Right ventricle myocardium superior (tissue), 1 donor: ENCODE data around the gene GRM7. TPM values are rescaled to one million over a fixed set of nuclear protein-coding genes. Genes with fewer than 3 reads are reported as not detected.
A peak's percentile ranks its signal among the peaks of the same experiment; 100 is the strongest.

Experiments
- ATAC-seq: fragments of 200-7000 bp; cut with Tn5 transposase; one replicate; pipeline ENCODE4 v1.9.1; 2020; ENCODE audit warnings: mild to moderate bottlenecking; ENCODE audit not compliant: poor library complexity
- DNase-seq: peaks from one replicate; pipeline ENCODE4 v3.0.0-alpha.2; 2020
- intact Hi-C: fragments of 100-400 bp; cut with DNase I; formaldehyde crosslinking; loops from one replicate; pipeline ENCODE4 v1.11.2; 2022
- total RNA-seq: library from RNA; stranded (reverse); fragmentation: NEBNext Ultra II Directional; extraction: Animal tissue kit (Norgen Biotek cat#: 25700); gene quantifications from one replicate; pipeline ENCODE4 v1.2.1, GENCODE V29; 2021
- donor health status: DM: no; HTN: yes; CAD: no; lungs with severe emphysema.

The GRM7 gene
- total RNA-seq, 1 donor from 2014 or later, result not detected

DNA sequence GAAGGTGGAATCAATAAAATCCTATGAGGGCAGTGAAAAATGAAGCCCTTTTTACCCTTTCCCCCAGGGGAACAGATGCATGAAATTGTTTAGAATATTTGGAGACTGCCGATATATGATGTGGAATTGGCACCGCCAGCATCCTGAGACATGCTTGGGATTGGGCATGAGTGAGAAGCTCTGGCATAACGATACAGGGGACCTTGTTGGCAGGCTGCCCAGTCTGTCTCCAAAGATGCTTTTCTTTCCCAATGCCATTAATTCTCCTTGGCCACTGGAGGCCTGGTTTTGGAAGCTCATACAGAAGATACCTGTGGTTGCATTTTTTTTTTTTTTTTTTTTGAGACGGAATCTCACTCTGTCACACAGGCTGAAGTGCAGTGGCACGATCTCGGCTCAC is 840.1 kb downstream of the GRM7 start:
- DNase-seq (no peak), ATAC-seq (no peak)
- intact Hi-C loops, result no loop called here

DNA sequence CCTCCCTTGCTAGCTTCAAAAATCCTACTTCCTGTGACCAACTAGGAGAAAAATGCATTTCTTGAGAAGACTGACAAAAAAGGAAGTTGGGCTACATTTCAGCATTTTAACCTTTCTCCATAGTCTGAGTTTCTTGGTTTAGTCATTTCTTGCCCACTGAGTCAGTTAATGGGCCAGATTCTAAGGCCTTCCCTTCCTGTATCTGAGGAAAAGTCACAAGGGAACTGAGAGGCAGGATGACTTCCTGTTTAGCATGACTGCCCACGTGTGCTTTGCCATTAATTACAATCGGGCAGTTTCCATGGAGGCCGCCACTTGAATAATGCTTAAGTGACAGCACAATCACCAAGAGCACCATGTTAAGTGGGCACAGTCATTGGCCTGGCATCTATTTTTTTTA is 846.3 kb downstream of the GRM7 start:
- no peak for ATAC-seq
- DNase-seq, result no peak
- intact Hi-C loops, result no loop called here

DNA sequence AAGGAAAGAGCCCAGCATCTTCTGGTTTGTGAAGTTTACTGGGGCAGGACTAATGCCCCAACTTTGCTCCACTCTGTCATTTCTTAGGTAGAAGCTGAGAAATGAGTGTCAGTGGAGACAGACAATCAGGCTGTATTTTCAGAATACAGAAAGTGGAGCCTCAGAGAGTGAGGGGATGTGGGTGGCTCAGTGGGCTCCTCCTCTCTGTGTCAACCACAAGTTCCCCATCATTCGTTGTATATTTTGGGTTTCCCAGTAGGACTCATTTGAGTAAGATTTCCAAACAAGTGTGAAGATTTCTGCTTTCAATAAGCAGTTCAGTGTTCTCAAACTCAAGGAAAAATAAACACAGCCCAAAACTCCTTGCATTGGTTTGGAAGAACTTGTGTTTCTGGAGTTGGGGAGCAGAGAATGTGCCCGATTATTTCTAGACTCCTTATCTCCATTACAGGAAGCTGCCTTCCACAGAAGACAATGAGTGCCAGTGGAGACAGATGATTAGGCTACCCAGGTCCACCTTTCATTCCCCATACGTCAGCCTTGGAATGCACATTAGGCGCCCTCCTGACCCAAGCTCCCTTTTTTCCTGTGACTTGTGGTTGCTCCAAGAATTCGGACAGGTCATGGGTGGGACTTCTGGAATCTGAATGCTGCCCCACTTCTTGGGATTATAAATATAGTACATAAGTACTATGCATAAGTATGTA is 848.6 kb downstream of the GRM7 start:
- no peak for DNase-seq

DNA sequence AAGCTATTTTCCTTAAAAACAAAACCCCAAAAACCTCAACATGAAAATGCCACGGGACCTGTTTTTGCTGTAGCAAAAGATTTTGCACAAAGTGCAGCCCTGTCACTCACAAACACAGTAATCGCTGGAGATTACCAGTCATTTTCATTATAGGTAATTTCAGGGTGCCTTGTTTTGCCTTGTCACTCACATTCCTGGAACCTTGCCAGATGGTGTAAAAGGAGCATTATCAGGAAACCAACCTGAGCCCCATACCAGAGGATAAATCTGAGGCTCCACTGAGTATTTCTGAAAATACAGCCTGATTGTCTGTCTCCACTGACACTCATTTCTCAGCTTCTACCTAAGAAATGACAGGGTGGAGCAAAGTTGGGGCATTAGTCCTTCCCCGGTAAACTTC is 849.4 kb downstream of the GRM7 start:
- DNase-seq (no peak), ATAC-seq (no peak)
- intact Hi-C loops, result no loop called here

More for the DNA sequence above, 848.6 kb downstream of the GRM7 start:
- intact Hi-C loops, result no loop called here
- ATAC-seq, result no peak

DNA sequence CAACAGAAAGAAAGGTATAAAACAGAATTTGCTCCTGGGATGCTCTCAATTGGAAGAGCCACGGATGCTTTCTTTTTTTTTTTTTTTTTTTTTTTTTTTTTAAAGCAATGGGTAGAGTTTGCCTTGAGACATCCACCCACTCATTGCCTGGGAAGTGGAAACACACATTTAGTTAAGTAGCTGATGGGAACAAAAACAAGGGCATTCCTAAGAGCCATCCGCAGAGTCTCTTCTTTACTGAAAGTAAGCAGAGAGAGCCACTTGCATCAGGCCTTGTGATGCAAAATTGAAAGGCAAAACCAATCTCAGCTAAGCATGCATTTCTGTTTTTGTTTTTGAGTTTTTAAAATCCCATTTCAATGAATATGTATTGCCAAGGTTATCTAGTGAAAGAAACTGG is 852.8 kb downstream of the GRM7 start:
- DNase-seq (no peak), ATAC-seq (no peak)
- intact Hi-C loops, result no loop called here

DNA sequence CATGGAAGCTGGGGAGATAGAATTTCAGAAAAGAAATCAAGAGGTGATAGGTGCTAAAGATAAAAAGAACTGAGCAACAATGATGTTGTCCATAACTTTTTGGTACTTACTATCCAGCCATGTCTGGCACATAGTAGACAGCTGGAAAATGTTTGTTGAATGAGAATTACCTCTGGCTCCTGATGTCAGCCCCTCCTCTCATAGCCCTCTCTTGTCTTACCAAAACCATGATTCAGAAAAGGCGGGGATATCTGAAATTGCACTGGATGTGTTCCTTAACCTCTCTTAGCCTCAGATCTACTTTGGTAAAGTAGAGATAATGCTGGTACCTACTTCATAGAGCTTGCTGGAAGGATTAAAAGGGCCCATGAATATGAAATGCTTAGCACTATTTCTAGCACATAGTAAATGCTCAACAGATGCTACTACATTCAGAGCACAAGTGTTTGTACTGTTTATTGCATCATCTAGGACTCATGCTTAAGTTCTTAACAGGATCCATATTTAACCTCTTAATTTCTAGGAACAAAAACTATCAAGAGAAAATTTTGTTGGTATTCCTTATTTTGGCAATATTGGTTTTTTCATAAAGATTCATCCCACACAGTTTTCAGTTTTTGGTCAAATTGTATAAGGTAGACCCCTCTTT is 859.9 kb downstream of the GRM7 start:
- ATAC-seq (no peak), DNase-seq (no peak)
- intact Hi-C loops, result no loop called here

DNA sequence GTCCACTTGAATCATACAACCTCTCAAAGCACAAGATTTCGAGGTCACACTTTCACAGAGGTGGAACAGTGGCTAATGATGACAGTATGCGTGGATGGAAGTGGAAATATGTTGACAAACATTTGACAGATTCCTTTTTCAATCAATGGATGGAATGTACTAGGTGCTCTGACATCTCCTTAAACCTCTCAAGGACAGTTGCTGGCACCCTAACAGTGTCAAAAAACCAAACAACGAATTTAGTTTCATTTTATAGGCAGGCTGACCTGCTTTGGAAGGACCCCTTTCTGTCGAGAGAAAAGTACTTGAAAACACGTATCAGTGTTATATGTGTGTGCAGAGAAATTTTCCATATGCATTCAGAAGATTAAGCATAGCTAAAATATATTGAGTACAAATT is 861.0 kb downstream of the GRM7 start:
- ATAC-seq (no peak), DNase-seq (no peak)
- intact Hi-C loops, result no loop called here

DNA sequence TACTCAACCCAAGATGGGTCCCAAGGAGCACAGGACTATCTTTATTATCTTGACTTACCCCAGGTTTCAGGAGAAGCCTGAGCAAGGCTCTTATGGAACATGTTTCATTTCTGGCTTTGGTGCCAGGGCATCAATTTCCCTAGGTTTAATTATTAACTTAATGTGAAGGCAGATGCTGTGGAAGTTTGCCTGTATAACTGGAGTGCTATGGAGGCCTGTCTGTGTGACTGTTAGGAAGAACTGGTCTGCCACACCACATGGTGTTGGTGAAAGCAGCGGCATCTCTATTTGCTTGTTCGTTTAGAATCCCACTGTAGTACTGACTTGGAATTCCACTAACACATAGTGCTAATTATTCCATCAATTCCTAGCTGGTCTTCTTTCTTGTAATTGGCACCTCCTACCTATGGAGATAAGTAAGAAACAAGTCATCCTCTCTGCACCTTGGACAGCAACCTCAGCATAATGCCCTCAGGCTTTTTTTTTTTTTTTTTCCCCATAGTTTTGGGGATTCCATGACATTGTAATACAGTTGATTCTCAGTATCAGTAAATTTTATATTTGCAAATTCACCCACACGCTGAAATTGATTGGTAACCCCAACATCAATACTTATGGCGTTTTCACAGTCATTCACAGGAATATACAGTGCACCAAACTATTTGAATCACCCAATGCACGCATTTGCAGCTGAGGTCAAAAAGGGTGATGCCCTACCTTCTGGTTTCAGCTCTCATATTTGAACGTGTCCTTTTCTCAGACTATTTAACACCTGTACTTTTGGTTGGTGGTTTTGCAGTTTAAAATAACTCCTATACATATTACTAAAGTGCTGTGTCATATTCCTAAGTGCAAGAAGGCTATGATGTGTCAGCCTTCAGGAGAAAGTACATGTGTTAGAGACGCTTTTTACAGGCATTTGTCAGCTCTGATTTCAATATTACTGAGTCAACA is 867.9 kb downstream of the GRM7 start:
- intact Hi-C loops, result no loop called here
- DNase-seq (no peak), ATAC-seq (no peak)

DNA sequence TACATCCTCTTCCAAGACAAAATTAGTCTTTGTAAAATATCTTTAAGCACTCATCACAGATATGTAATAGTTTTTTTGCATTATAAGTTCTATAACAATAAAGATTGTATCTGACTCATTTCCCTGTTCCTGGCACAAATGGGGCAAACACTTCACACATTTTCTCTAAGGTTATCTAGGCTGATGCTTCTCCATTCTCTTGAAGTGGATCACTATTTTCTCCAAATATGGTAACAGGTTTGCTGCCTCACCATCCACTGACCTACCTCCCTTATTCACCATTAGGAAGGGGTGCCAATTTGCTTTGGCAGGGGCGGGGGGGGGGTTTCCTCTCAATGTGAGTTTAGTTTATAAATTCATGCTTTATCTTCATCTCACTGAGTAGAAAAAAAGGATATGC is 873.0 kb downstream of the GRM7 start:
- no peak for DNase-seq
- intact Hi-C loops, result no loop called here
- ATAC-seq, result no peak

DNA sequence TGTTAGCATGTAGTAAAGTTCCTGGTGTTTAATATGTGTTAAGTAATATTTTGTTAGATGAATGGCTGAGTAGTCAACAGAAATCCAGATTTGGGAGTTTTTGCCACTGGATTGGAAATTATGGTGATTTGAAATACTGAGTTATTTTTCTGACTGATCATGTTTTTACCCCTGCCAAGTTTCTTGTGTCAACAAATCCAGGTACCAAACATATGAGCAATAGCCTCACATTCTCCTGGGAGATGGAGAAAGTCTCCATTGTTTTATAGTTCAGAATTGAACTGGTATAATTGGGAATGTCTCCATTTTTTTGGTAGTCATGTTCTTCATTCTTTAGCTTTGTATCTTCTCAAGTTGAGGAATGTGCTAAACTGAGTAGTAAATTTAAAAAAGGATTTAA is 873.5 kb downstream of the GRM7 start:
- no peak for DNase-seq
- ATAC-seq, result no peak
- intact Hi-C loops, result no loop called here

DNA sequence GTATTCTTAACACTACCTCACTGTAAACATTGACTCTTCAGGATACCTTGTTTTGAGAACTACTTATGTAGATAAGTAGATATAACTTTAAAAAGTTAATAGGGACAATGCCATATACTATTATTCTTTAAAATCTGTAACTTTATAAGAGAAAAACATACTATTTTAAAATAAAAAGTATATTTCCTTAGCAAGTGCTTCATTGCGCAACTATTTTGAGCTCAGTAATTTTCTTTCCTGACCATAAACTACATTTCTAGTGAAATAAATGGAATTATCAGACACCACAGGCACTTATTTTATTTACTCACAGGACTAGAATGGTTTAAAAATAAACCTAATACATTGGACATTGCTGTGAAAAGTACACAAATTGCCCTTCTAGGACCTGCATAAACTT is 876.3 kb downstream of the GRM7 start:
- DNase-seq (no peak), ATAC-seq (no peak)
- intact Hi-C loops, result no loop called here

DNA sequence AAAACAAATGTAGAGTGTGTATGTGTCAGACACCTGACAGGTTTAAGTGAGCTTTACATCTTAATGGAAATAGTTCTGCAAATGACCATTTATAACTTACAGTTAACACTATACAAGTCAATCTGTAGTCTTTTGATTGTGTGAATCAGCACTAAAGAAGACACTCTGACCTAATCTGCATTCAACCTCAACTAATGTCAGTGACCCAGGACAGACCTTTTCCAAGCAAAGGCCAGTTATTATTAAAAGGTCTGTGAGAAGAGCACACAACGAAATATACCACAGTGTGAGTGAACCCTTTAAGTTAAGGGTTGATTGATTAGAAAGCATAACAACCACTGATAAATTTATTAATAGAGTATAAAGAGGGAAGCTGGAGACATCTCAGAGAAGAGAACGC is 878.8 kb downstream of the GRM7 start:
- ATAC-seq (no peak), DNase-seq (no peak)
- intact Hi-C loops, result no loop called here

DNA sequence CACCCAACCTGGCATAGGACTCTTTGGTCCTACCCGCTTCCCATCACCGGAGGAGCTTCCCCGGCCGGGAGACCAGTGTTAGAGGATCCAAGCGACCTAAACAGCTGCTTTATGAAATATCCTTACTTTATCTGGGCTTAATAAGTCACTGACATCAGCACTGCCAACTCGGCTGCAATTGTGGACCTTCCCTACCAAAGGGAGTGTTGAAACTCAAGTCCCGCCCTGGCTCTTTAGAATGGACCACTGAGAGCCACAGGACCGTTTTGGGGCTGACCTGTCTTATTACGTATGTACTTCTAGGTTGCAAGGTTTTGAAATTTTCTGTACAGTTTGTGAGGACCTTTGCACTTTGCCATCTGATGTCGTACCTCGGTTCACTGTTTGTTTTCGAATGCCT is 879.5 kb downstream of the GRM7 start:
- no peak for ATAC-seq
- intact Hi-C loops, result no loop called here
- no peak for DNase-seq

DNA sequence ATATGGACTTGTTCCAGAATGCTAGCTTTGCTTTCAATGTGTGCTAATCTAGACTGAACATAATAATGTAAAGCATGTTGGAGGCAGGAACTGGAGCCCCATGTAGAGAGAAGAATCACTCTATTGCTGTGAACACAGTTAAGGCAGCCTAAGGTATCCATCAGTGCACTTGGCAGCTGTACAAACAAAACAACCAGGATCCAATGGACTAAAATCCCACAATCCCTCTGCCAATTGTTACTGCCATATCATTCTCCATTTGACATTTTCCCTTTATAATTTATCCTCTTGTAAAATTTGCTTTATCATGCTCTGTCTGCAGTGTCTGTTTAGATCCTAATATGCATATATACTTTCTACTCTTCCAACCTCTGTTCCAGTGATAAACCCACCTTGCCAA is 883.9 kb downstream of the GRM7 start:
- DNase-seq (no peak), ATAC-seq (no peak)
- intact Hi-C loops, result no loop called here

DNA sequence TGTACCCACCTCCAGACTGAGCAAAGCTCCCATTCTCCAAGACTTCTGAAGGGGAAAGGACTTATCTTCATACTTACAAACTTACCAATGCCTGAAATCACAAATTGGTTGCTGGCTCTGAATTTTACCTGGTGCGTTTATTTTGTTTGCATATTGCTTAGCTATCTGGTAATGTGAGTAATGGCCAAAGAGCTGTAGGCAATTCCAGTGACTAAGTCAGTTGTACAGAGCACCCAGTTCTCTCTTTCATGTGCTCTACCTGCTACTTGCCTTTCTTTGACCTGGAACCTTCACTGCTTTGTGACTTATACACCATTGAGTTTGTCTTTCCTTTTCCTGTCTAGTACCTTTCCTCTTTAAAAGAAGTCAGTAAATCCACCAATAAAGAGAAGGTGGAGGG is 884.8 kb downstream of the GRM7 start:
- ATAC-seq (no peak), DNase-seq (no peak)
- intact Hi-C loops, result no loop called here

DNA sequence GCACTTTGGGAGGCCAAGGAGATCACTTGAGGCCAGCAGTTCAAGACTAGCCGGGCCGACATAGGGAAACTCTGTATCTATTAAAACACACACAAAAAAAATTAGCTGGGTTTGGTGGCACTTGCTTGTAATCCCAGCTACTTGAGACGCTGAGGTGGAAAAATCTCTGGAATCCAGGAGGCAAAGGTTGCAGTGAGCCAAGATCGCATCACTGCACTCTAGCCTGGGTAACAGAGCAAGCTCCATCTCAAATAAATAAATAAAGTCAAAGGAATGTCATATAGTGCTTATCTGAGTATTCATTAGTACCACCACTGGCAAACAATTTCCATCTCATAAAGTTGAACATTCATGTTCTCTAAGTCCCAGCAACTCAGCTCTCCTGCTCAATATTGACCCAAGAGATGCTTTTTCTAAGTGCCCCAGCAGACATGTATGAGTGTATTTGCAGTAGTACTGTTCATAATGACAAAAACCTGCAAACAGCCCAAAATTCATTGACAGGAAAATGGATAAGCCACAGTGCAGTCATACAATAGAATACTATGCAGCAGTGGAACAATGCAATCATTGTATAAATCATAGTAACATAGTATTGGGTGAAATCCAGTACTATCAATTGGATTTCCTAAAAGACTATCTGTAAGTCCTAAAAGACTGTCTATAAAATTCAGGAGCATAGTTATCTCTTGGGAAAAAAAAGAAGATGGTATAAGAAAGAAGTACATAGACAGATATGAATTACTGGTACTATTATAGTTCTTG is 889.2 kb downstream of the GRM7 start:
- intact Hi-C loops, result no loop called here
- DNase-seq (no peak), ATAC-seq (no peak)

DNA sequence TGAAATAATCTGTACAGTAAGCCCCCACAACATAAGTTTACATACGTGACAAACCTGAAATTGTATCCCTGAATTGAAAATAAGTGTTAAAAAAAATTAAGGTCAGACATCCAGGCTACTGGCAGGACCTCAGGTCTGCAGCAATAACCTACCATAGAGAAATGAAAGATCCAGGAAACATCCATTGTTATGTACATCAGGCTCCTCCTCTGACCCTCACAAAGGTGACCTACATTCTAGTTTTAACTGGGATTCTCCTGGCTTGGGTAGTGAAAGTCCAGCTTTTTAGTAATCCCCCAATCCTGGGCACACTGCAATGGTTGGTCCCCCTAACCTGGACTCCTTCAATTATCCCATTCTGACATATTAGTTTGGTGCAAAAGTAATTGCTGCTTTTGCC is 891.1 kb downstream of the GRM7 start:
- DNase-seq (no peak), ATAC-seq (no peak)
- intact Hi-C loops, result no loop called here

DNA sequence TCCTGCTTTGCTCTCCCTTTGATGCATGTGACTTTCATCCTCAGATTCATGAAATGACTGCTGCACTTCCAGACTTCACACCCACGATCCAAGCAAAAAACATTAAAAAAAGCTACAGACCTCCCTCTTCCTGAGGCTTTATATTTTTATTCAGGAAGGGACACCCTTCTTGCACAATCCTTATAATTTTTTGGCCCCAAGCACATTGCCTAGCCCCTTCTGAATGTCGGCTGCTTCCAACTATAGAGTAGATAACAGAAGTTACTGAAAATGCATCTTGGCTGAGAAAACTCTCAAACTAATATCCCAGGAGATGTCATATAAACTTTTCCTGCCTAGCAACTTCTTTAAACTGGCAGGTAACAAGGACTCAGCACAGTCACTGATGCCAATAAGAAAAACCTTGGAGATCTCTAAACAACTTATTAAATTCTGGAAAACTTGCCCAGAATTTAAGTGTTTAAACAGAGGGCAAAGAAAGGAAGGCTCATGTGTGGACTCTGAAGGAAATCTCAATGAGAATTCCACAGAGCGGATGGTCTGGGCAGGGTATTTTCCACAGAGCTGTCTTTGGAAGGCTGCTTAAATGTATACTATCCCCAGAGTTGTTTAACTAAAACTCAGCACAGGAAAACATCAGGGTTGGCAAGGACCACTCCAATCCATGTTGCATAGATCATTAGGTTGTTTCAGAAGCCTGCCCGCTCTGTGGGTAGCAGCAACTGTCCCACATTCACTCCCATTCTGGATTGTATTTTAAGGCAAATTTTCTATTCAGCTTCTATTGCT is 893.9 kb downstream of the GRM7 start:
- intact Hi-C loops, result no loop called here
- DNase-seq (no peak), ATAC-seq (peak; percentile 52)
